Jurkat, Clone E6-1 (cell line): Measurements from ENCODE around the gene ABI2.

Source experiments
- DNase-seq: peaks from one replicate; pipeline ENCODE4 v3.0.0-alpha.2; 2011; ENCODE audit warnings: low read depth, low spot score
- H3K4me3 ChIP-seq: 2 replicates; pipeline ENCODE4 v1.5.1; 2011; ENCODE audit warnings: mild to moderate bottlenecking, low read length, control low read depth, moderate library complexity

Gene ABI2

DNA sequence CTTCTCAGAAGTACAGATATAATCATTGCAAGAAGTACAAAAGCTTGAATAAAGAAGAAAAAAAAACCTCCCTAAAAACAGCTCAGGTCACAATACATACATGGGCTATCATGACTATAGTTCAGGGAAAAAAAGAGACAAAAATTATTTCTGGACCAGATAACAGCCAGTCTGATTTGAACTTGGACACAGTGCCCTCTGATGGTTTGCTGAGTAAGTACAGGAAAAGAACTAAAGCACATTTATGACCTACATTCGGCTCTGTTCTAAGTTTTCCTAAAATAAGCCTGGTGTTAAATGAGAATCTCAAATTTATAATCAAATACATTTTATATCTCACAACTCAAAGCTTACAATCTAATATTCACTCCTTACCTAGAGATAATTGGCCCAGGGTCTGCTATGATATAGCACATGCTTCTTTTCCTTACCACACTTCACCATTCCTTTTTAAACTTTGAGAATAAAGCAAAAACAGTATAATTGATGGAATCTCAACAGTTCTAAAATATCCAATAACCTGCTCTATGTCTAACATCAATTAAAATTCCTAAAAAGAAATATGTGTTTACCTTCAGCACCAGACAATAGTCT lies 125.8 kb downstream of the ABI2 start:
- DNase-seq = peak; percentile 42
- no peak overlapping the region for H3K4me3 ChIP-seq

- no peak overlapping the region for H3K4me3 ChIP-seq
- DNase-seq = no peak
Measured at GRCh38 chr2:203455209-203455608, 127.0 kb downstream of the ABI2 start.

DNA sequence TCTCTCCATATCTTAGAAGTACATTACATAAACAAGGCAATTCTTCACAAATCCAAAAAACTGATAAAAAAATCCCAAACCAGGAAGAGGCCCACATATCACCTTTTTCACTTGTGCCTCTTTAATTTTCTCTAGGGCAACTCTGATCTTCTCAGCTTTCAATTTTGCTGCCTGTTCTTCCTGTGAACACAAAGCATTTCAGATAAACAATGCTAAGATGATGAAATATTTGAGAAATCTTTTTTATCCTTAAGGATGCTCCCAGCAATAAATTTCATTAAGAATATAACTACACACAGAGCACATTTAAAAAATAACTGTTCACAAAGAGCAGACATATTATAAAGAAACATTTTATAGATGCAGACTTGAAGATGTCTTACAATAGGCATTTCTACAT lies 133.6 kb downstream of the ABI2 start:
- no peak overlapping the region for H3K4me3 ChIP-seq
- no peak for DNase-seq

- H3K4me3 ChIP-seq = no peak overlapping the region
- no peak for DNase-seq
Measured at GRCh38 chr2:203462308-203462707, 134.1 kb downstream of the ABI2 start.

DNA sequence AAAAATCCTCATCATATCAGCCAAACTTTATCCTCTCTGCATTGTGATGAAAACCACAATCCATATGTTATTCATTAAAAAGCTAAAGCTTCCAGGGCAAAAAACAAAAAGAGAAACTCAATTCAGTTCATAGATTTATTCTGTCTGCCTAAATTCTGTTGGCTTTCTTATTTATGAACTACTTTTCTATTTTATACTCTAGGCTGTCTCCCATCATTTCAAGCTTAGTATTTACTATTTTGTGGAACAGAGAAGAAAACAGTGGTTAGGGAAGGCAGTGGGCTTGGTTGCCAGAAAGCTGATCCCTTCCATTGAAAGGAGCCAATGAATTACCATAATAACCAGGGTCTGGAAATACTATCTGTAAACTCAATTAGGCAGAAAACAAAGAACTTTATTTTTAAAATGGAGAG lies 135.1 kb downstream of the ABI2 start:
- H3K4me3 ChIP-seq = no peak overlapping the region
- no peak for DNase-seq

DNA sequence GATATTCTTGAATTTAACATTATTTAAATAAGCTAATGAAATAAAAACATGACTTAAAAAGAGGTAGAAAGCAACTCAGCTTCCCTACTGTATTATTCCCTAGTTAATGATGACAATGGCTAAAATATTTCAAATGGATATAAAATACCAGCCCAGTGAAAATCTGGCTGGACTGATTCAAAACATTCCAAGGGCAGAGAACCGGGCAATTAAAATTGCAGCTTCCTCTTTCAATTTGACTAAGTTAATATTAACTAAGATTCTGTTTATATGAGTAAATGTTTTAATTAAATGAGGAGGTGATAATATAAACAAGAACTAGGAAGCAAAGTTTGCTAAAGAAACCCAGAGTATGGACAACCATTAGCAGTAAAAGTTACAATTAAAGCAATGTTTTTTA lies 141.4 kb downstream of the ABI2 start:
- no peak overlapping the region for H3K4me3 ChIP-seq
- no peak for DNase-seq

GRCh38 chr2:203470371-203470770 lies 142.2 kb downstream of the ABI2 start:
- no peak for DNase-seq
- no peak overlapping the region for H3K4me3 ChIP-seq

DNA sequence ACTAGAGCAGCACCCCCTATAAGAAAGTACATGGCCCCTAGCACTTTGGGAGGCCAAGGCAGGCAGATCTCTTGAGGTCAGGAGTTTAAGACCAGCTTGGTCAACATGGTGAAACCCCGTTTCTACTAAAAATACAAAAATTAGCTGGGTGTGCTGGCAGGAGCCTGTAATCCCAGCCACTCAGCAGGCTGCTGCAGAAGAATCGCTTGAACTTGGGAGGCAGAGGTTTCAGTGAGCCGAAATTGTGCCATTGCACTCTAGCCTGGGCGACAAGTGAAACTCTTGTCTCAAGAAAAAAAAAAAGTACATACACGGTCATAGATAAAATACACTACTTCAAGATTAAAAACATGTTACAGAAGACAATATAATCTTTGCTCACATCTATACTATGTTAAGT lies 143.1 kb downstream of the ABI2 start:
- H3K4me3 ChIP-seq = no peak overlapping the region
- no peak for DNase-seq

GRCh38 chr2:203476881-203477280 lies 148.7 kb downstream of the ABI2 start:
- DNase-seq = no peak
- no peak overlapping the region for H3K4me3 ChIP-seq

DNA sequence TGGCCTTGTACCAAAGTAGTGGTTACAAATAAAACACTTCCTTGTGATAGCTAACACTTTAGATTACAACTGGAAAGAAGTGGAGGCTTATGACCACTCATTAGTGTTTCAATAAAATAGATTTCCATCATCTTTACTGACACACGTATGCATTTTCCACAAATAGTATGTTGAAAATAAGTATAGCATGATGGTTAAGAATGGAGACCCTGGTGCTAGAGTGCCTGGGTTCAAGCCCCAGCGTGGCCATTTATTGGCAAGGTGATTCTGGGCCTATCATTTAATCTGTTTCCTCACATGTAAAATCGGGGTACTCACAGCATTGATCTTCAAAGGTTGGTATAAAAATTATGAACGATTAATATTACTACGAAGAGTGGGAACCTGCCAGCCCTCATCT lies 152.4 kb downstream of the ABI2 start:
- no peak overlapping the region for H3K4me3 ChIP-seq
- no peak for DNase-seq

- no peak overlapping the region for H3K4me3 ChIP-seq
- DNase-seq = peak; percentile 51
Measured at GRCh38 chr2:203484266-203485112, 156.3 kb downstream of the ABI2 start.

GRCh38 chr2:203489531-203489930 lies 161.3 kb downstream of the ABI2 start:
- no peak for DNase-seq
- H3K4me3 ChIP-seq = no peak overlapping the region

DNA sequence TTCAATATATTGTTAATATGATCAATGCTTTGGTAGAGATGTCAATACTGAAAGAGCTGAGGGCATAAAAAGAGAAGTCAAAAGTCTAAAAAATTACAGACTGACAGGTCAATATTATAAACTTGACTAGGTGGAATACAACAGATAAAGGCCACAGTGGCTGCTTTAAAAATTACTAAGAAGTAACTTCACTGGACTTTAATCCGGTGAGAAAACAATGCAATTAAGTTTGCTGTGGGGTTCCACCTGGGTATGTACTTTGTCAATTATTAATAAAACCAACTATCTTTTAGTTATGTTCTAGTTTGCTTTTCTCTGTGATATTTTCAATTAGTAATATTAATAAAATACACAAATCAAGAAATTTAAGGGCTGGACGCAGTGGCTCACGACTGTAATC lies 162.2 kb downstream of the ABI2 start:
- no peak for DNase-seq
- H3K4me3 ChIP-seq = no peak overlapping the region

GRCh38 chr2:203492965-203493364 lies 164.8 kb downstream of the ABI2 start:
- no peak overlapping the region for H3K4me3 ChIP-seq
- DNase-seq = no peak
